K562 (cell line): ENCODE data around the gene MYL3. TPM values are rescaled to one million over a fixed set of nuclear protein-coding genes. Genes with fewer than 3 reads are reported as not detected.

ENCODE experiments used
- CCNT2 ChIP-seq: IDR thresholded peaks from 2 replicates; pipeline ENCODE4 v1.6.1; 2011; ENCODE audit warnings: borderline replicate concordance, low read depth, mild to moderate bottlenecking, moderate library complexity, mixed read lengths, low read length; ENCODE audit not compliant: insufficient read length; ENCODE audit errors: extremely low read depth
- CTCF ChIP-seq, 3 experiments: IDR thresholded peaks in 2 of 3; conservative IDR thresholded peaks in 1 of 3; 2 replicates each; pipeline ENCODE4 v1.5.1; 2011 to 2012; ENCODE audit warnings: low read length in 3 of 3, mild to moderate bottlenecking in 3 of 3, control low read depth in 2 of 3, improper control_type of control experiment in 1 of 3, inconsistent platforms in 1 of 3, low read depth in 1 of 3, mixed read lengths in 1 of 3, moderate library complexity in 1 of 3; ENCODE audit not compliant: insufficient read depth in 2 of 3
- E2F5 ChIP-seq: sonication (generic); formaldehyde crosslinking; IDR thresholded peaks from 2 replicates; pipeline ENCODE4 v1.8.0; 2022; ENCODE audit warnings: mild to moderate bottlenecking, missing genetic modification reagents
- GABPB2 ChIP-seq: fragments of 250-450 bp; sonication (Bioruptor Pico); conservative IDR thresholded peaks from 2 replicates; pipeline ENCODE4 v1.5.1; 2021; ENCODE audit warnings: mild to moderate bottlenecking
- RBM25 ChIP-seq: fragments of 200-400 bp; formaldehyde crosslinking; IDR thresholded peaks from 2 replicates; pipeline ENCODE4 v1.6.1; 2018; ENCODE audit warnings: low read length, low read depth, moderate library complexity; ENCODE audit not compliant: severe bottlenecking
- ZBTB34 ChIP-seq: fragments of 250-450 bp; sonication (Bioruptor Pico); IDR thresholded peaks from 2 replicates; pipeline ENCODE4 v1.8.0; 2021; ENCODE audit warnings: mild to moderate bottlenecking, moderate library complexity
- ZNF445 ChIP-seq: fragments of 250-450 bp; sonication (Bioruptor Pico); IDR thresholded peaks from 2 replicates; pipeline ENCODE4 v1.4.0; 2020; ENCODE audit warnings: low read depth, mild to moderate bottlenecking, moderate library complexity
- ZNF644 ChIP-seq: fragments of 200-800 bp; sonication (Bioruptor generic); IDR thresholded peaks from 2 replicates; pipeline ENCODE4 v1.6.1; 2016; ENCODE audit warnings: low read depth, missing genetic modification characterization, missing compliant biosample characterization
- polyA plus RNA-seq, 8 experiments: library from polyadenylated mRNA; depleted of rRNA in 4 of 8; stranded (reverse) in 5 of 8; unstranded in 3 of 8; fragments of >200 nt; fragmentation: Nextera tagmentation in 2 of 8; fragmentation: Illumina TruSeq in 1 of 8; extraction: Ambion mirVana in 2 of 8; extraction: Trizol in 1 of 8; gene quantifications; 2 replicates each; pipeline versions ENCODE4 v1.2.1 to v1.2.3, GENCODE V29; 2011 to 2014; ENCODE audit warnings: inconsistent platforms in 1 of 8, missing spikeins in 1 of 8
- total RNA-seq, 7 experiments: library from RNA; depleted of rRNA in 6 of 7; stranded (reverse); fragments of >200 nt in 6 of 7; fragmentation: Illumina TruSeq in 2 of 7; extraction: Trizol in 2 of 7; gene quantifications; 2 replicates each; pipeline versions ENCODE4 v1.2.1 to v1.2.3, GENCODE V29; 2011 to 2021; ENCODE audit warnings: low replicate concordance in 1 of 7

The MYL3 gene
- total and polyA plus RNA-seq, 9 of the 15 experiments (the other 6 are each of a cell fraction or from before 2014, with no cell fraction given) = 0.14 to 0.45 TPM; not detected in 7

- TF ChIP-seq CTCF (IDR thresholded peaks at IDR 0.05 in 2 of 3, conservative IDR thresholded peaks at IDR 0.05 in 1 of 3; ENCODE audit: insufficient read depth in 2 of 3, low read depth in 1 of 3, low read length in 3 of 3) = no peak
- no peak for TF ChIP-seq ZNF644 (tag)
- no peak for TF ChIP-seq CCNT2
- no peak for TF ChIP-seq GABPB2 (CRISPR knock-in tag)
- TF ChIP-seq ZNF445 (CRISPR knock-in tag) = no peak
- no peak for TF ChIP-seq ZBTB34 (CRISPR knock-in tag)
- peak; percentile 88 for TF ChIP-seq RBM25
- no peak for TF ChIP-seq E2F5
- TF ChIP-seq, all 486 proteins: peak for 14
Measured at GRCh38 chr3:46889381-46890110, 26.3 kb upstream of the MYL3 start (continued).
